Measurements from ENCODE around the gene DAPP1. TPM values are rescaled to one million over a fixed set of nuclear protein-coding genes. Genes with fewer than 3 reads are reported as not detected.
A peak's percentile ranks its signal among the peaks of the same experiment; 100 is the strongest.

Gene DAPP1
- total and polyA plus RNA-seq, 8 donors = 0.09 to 2.7 (median 0.38) TPM

DNA sequence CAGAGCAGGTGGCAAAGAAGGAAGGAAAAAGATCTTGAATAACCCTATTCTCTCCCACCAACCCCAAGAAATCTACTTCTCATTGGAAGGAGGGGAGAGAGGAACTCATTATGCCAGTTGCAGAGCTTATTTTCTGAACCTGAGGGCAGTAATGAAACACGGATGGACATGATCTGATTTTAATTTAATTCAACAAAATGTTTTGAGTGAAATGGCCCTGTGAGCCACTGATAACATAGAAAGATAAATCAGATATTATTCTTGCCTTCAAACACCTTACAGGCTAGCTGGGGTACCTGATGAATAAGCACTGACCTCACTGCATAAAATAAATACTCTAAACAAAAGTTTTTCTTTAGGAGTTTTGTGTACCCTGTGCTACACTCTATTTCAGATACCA lies 30.3 kb downstream of the DAPP1 start:
- Histone ChIP-seq H3K27ac (no peak overlapping the region), H3K9me3 (no peaks in the 10 kb centered on the region), H3K27me3 (no peaks in the 10 kb centered on the region), H3K4me1 (no peaks in the 10 kb centered on the region), H3K36me3 (no peaks in the 10 kb centered on the region), H3K4me3 (no peak overlapping the region)
- WGBS, 2 donors = 53 to 56% methylated on average over 1 of the region's 1 CpG
- no peak for ATAC-seq
- TF ChIP-seq, protein P1, sequence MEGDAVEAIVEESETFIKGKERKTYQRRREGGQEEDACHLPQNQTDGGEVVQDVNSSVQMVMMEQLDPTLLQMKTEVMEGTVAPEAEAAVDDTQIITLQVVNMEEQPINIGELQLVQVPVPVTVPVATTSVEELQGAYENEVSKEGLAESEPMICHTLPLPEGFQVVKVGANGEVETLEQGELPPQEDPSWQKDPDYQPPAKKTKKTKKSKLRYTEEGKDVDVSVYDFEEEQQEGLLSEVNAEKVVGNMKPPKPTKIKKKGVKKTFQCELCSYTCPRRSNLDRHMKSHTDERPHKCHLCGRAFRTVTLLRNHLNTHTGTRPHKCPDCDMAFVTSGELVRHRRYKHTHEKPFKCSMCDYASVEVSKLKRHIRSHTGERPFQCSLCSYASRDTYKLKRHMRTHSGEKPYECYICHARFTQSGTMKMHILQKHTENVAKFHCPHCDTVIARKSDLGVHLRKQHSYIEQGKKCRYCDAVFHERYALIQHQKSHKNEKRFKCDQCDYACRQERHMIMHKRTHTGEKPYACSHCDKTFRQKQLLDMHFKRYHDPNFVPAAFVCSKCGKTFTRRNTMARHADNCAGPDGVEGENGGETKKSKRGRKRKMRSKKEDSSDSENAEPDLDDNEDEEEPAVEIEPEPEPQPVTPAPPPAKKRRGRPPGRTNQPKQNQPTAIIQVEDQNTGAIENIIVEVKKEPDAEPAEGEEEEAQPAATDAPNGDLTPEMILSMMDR (IDR thresholded peaks at IDR 0.05) = no peak
- intact Hi-C loops (cut with DNase I) = no loop called here
- DNase-seq = no peak
- FAIRE-seq = no peak

DNA sequence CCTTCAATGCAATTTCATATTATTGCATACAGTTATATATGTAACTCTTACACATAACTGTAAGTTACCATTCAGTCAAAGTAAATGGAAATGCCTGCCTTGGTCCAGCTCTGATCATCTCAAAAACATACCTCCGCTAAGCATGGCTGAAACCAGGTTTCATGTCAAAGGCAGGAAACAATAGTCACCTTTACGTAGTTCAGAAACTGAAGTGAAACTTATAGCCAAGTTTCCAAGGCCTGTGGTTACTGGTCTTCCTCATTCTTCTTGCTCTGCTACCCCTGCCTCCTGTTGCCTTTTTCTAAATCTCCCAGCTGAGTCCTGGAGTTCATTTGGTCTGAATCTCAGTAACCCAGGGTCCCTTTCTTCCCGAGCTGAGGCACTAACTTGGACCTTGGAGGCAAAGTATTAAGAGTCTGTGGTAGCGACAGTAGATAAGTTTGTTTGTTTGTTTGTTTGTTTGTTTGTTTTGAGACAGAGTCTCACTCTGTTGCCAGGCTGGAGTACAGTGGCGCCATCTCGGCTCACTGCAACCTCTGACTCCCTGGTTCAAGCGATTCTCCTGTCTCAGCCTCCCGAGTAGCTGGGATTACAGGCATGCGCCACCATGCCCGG lies 30.8 kb downstream of the DAPP1 start:
- H3K4me3 ChIP-seq = no peak overlapping the region
- no peaks in the 10 kb centered on the region for H3K4me1 ChIP-seq
- TF ChIP-seq, protein P1 (IDR thresholded peaks at IDR 0.05) = no peak
- ATAC-seq = peak in 1 of 4 donors; percentile 39
- H3K9me3 ChIP-seq = no peaks in the 10 kb centered on the region
- DNase-seq = no peak
- H3K27ac ChIP-seq = no peak overlapping the region
- intact Hi-C loops (cut with DNase I) = no loop called here
- no peaks in the 10 kb centered on the region for H3K36me3 ChIP-seq
- no peak for FAIRE-seq
- 86 to 87% methylated on average over 10 of the region's 10 CpGs for WGBS, 2 donors
- no peaks in the 10 kb centered on the region for H3K27me3 ChIP-seq

DNA sequence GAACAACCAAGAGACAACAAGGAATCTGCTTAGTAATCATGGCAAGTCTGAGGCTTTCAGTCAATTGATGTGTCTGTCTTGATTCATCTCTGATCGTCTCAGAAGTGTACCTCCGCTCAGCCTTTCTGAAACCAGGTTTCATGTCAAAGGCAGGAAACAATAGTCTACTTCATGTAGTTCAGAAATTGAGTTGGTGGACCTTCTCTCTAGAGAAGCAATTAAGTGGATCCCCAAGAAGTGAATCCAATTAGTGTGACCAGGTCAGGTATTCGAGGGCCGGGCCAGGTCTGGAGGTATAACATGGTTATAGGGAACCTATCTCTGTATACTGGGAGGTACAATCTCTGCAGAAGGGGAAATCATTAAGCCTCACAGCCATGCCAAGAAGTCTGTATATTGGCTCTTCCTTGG lies 32.0 kb downstream of the DAPP1 start:
- DNase-seq (no peak), ATAC-seq (no peak), FAIRE-seq (no peak)
- H3K9me3 ChIP-seq = no peaks in the 10 kb centered on the region
- TF ChIP-seq, protein P1 (IDR thresholded peaks at IDR 0.05) = no peak
- H3K36me3 ChIP-seq = no peaks in the 10 kb centered on the region
- H3K4me1 ChIP-seq = no peaks in the 10 kb centered on the region
- intact Hi-C loops (cut with DNase I) = no loop called here
- no peak overlapping the region for H3K4me3 ChIP-seq
- no peaks in the 10 kb centered on the region for H3K27me3 ChIP-seq
- no peak overlapping the region for H3K27ac ChIP-seq
- WGBS, 2 donors = 87 to 93% methylated on average over 4 of the region's 4 CpGs

DNA sequence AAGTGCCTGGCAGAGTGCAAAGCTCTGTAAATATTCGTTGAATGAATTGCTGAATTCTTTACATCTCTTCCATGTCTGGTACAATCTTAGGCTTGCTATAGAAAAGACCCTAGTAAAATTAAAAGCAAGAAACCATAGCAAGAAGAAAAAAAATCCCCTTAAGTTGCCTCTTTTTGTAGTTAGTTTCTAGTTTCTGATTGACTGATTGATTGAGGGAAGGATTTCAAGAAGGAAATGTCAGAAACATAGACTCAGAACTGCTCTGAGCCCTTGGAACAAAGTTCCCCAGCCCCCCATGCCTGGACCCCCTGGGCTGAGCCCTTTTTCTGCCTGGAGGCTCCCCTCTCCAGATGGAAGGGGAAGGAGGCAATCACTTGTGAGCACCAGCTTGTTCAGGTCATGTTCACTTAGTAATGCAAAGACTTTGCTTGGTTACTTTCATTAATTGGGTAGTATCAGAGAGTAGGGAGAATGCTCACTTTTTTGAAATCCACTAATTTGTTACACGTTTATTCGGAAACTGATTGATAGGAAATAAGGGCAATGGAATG lies 35.6 kb downstream of the DAPP1 start:
- no peak overlapping the region for H3K27ac ChIP-seq
- H3K9me3 ChIP-seq = no peaks in the 10 kb centered on the region
- 71 to 84% methylated on average over 3 of the region's 3 CpGs for WGBS, 2 donors
- H3K36me3 ChIP-seq = no peaks in the 10 kb centered on the region
- H3K4me3 ChIP-seq = no peak overlapping the region
- ATAC-seq = no peak
- no peak for DNase-seq
- TF ChIP-seq, protein P1 (IDR thresholded peaks at IDR 0.05) = no peak
- no peaks in the 10 kb centered on the region for H3K4me1 ChIP-seq
- intact Hi-C loops (cut with DNase I) = no loop called here
- FAIRE-seq = no peak
- H3K27me3 ChIP-seq = no peaks in the 10 kb centered on the region

DNA sequence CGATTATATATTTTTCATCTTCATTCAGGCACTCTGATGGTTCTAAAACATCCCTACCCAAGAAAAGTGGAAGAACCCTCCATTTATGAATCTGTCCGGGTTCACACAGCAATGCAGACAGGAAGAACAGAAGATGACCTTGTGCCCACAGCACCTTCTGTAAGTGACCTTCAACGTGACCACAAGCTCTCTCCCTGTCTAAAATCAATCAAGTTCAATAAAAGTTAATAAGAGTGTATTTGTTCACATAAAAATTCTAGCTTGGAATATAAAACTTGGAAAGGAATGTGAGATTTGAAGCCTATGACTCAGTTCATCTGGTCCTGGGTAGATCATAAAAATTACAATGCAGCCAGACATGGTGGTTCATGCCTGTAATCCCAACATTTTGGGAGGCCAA lies 36.6 kb downstream of the DAPP1 start:
- Histone ChIP-seq H3K36me3 (no peaks in the 10 kb centered on the region), H3K27me3 (no peaks in the 10 kb centered on the region), H3K4me1 (no peaks in the 10 kb centered on the region), H3K9me3 (no peaks in the 10 kb centered on the region), H3K4me3 (no peak overlapping the region), H3K27ac (no peak overlapping the region)
- WGBS, 2 donors = 42 to 44% methylated on average over 3 of the region's 3 CpGs
- ATAC-seq (no peak), FAIRE-seq (no peak), DNase-seq (no peak)
- intact Hi-C loops (cut with DNase I) = no loop called here
- TF ChIP-seq, protein P1 (IDR thresholded peaks at IDR 0.05) = no peak
